GM12801 (cell line): Measurements from ENCODE around the gene GTF2H1.

ENCODE experiments used
- CTCF ChIP-seq: IDR thresholded peaks from one replicate; pipeline ENCODE4 v1.5.1; 2011; ENCODE audit warnings: control low read depth; ENCODE audit not compliant: insufficient read length; ENCODE audit errors: extremely low read depth

The GTF2H1 gene

GRCh38 chr11:18379201-18379600 is 56.8 kb downstream of the GTF2H1 start:
- no peak for TF ChIP-seq CTCF

- no peak for TF ChIP-seq CTCF
These were observed 61.2 kb downstream of the GTF2H1 start for GRCh38 chr11:18383388-18384156.

- no peak for TF ChIP-seq CTCF
These were observed 61.8 kb downstream of the GTF2H1 start for GRCh38 chr11:18384157-18384641.

- no peak for TF ChIP-seq CTCF
These were observed 67.7 kb downstream of the GTF2H1 start for GRCh38 chr11:18390088-18390487.

- TF ChIP-seq CTCF = no peak
These were observed 70.3 kb downstream of the GTF2H1 start for GRCh38 chr11:18392434-18393321.

- no peak for TF ChIP-seq CTCF
These were observed 71.4 kb downstream of the GTF2H1 start for GRCh38 chr11:18393581-18394274.

- TF ChIP-seq CTCF = no peak
These were observed 72.0 kb downstream of the GTF2H1 start, which contains the start of gene LDHA for GRCh38 chr11:18394275-18394927. Gene LDHA (plus strand): TSS chr11:18394563. CDS start chr11:18396843, 2,280 bp downstream.
